ENCODE data around the gene OSBPL10.

GRCh38 chr3:31911124-31911523, 69.9 kb downstream of the OSBPL10 start:
- TF ChIP-seq EZH2 (IDR thresholded peaks at IDR 0.05; ENCODE audit: low read length, unreplicated experiment), result no peak
- TF ChIP-seq CTCF (conservative IDR thresholded peaks at IDR 0.05; ENCODE audit: low read depth, low read length), result no peak

Measured in PC-3 (cell line).